Kidney tubule cell (primary cell): ENCODE results near the gene OR2T29.
"Not testable (repeated sequence)": the region's sequence is repeated elsewhere in the genome, so short reads cannot be mapped to it uniquely, and the experiment has no call there.

Source experiments
- DNase-seq: peaks from one replicate; pipeline ENCODE4 v3.0.0-alpha.2; 2018; ENCODE audit warnings: low spot score

Gene OR2T29, protein sequence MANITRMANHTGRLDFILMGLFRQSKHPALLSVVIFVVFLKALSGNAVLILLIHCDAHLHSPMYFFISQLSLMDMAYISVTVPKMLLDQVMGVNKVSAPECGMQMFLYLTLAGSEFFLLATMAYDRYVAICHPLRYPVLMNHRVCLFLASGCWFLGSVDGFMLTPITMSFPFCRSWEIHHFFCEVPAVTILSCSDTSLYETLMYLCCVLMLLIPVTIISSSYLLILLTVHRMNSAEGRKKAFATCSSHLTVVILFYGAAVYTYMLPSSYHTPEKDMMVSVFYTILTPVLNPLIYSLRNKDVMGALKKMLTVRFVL

DNA sequence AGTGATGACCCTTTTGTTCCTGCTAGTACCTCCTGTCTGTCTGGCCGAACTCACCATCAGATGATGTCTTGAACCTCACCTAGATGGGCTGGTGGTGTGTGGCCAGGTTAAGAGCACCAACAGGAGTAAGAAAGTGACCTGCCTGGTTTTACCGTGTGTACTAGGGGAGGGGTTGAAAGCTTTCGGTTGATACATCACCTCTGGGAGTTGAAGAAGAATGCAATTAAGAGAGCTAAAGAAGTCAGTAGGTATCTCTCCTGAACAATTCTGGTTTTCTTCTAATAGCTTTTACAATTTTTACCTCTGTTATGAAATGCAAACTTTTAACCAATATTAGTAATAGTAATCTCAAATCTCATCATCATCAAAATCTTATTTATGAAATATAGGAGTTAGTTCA, at the start of gene OR2T29:
Gene OR2T29 (minus strand): TSS at position 101 of the 400 bp plus-strand sequence. CDS start 3,281 bp downstream, outside the sequence.
- not testable (repeated sequence) for DNase-seq

DNA sequence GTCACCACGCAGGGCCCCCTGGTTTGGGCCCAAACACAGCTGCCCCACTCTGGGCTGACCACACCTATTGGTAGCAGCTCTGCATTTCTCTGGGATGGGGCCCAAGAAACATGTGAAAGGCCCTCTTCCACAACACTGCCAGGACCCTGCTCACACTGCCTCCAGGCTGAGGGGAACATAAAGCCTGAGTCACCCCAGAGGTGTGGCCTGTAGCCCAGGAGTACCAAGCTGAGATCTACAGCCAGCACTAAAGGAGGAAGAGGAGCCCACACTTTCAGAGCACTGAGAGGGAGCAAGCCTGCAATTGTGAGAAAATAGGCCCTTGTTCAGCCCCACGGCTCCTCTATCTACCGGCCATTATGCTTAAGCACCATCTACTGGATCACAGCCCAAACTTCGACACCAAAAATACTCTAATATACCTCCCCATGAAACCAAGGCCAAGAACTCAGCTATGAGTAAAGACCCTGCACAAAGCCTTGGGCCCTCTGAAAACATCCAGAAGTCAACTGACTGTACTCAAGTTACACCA, 49.4 kb upstream of the OR2T29 start:
- DNase-seq: peak; percentile 31

DNA sequence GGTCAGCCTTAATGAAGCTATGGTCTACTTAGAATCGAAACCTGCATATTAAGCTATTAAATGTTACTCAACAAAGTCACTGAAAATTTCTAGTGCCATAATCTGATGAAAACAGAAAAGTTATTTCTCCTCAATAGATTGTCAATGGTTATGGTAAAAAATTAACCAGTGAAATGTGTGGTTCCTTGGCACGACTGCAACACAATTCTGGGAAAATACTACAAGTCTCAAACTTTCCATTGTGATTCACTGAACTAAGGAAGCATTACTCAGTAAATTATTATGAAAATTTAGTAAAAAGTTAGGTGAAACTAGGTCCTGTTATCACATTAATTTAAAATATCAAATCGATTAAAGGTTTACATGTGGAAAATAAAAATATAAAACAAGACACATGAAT, 47.7 kb upstream of the OR2T29 start:
- DNase-seq: peak; percentile 13

DNA sequence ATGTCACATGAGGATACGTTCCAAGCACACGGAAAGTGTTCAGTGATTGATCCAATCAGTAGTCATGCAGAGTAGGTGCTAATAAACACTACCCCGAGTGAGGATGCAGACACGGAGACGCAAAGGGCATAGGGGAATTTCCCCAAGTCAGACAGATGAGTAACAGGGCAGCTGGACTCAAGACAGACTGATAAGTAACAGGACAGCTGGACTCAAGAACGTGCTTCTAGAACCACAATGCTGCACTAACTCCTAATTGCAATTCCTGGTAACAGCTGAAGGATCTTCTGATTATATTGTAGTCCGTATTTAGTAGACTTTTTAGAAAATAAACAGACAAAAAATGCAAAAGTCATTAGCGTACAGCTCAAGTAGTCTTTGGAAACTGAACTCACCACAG, 36.8 kb upstream of the OR2T29 start:
- DNase-seq: peak; percentile 28

DNA sequence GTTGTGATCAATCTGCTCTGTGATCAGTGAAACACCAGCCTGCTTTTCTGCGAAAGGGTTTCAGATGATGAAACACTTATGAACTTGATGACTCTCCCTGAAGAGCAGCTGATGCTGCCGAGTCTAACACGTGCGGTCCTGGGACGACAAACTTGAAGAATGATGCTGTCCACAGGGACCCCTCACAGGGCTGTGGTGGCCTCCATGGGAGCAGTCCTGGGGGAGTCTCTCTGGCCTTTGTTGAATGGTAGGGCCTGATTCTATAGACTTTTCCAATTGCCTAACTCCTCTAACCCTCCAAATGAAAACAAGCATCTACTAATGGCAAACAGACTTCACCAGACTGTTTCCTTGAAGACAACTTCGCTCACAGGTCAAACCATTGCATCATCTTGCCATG, 35.0 kb upstream of the OR2T29 start, which contains the start of gene OR2T10:
Gene OR2T10 (minus strand): TSS at position 112 of the 400 bp plus-strand sequence. CDS start 3,932 bp downstream, outside the sequence.
- no peak for DNase-seq

DNA sequence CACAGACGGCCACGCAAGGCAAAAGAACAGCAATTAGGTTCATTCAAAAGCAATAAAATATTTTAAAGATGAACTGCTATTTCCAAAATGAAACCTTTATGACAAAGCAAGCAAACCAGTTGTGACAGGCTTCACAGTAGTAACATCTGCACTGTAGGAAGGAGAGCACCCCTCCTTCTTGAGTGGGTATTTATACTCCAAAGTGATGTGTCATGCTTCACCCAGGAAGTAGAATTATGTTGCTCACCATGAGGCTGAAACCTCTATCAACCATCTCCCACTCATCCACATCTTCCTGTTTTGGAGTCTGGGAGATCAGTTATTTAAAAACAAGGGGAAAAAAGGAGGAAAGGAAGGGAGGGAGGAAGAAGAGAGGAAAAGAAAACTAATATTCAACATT, 34.0 kb upstream of the OR2T29 start:
- DNase-seq: peak; percentile 54

DNA sequence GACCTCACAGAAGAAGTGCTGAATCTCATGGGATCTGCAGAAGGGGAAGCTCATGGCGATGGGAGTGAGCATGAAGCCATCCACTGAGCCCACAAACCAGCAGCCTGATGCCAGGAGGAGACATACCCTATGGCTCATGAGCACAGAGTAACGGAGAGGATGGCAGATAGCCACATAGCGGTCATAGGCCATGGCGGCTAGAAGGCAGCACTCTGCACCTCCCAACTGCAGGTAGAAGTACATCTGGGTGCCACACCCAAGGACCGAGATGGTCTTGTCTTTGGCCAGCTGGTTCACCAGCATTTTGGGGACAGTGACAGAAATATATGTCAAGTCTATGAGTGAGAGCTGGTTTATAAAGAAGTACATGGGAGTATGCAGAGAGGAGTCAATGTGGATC, 30.7 kb upstream of the OR2T29 start:
- no peak for DNase-seq

DNA sequence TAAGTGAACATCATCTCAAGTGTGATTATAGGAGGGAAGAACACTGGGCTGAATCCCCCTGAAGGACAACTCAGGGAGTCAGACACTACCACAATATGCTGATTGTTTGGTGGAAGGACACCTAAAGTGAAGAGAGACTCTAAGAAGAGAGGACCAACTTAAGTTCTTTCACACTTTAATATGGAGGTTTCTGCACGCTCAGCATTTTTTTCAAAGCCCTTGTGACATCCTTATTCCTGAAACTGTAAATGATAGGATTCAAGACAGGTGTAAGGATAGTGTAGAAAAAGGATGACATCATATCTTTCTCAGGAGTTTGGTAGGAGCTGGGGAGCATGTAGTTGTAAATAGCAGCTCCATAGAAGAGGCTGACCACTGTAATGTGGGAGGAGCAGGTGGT, 30.1 kb upstream of the OR2T29 start:
- DNase-seq: no peak

DNA sequence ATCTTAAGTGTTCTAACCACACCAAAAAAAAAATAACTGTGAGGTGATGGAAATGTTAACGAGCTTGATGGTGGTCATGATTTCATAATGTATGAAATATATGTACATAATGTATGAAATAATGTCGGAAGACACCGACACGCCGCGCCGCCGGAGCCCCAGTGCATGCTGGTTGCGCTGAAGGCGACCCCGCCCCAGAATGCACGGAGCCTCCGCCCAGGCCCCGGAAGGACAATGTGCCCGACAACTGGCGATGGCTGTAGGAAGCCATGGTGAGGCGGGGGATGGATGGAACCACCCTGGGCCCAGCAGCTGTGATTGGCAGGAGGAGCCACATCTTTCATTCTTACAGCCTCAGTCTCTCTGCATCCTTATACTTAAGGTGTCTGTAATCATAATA, 27.5 kb upstream of the OR2T29 start:
- no peak for DNase-seq

DNA sequence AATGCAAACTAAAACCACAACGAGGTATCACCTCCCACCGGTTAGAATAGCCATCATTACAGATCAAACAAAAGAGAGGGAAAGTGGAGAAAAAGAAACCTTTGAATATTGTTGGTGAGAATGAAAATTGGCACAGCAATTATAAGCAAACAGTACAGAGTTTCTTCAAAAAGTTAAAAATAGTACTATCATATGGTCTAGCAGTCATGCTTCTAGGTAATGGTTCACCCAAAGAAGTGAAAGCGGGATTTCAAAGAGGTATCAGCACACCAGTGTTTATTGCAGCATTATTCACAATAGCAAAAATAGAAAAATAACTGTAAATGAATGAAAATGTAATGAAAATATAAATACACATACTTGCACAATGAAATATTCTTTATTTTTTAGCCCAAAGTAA, 26.8 kb upstream of the OR2T29 start:
- no peak for DNase-seq

DNA sequence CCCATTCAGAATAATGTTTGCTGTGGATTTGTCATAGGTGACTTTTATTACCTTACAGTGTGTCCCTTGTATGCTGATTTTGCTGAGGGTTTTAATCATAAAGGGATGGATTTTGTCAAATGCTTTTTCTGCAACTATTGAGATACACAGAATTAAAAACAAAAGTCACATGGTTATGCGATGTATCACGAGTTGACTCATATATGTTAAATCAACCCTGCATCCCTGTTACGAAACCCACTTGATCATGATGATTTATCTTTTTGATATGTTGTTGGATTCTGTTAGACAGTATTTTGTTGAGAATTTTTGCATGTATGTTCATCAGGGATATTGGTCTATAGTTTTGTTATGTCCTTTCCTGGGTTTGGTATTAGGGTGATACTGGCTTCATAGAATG, 22.7 kb upstream of the OR2T29 start:
- peak; percentile 11 for DNase-seq

DNA sequence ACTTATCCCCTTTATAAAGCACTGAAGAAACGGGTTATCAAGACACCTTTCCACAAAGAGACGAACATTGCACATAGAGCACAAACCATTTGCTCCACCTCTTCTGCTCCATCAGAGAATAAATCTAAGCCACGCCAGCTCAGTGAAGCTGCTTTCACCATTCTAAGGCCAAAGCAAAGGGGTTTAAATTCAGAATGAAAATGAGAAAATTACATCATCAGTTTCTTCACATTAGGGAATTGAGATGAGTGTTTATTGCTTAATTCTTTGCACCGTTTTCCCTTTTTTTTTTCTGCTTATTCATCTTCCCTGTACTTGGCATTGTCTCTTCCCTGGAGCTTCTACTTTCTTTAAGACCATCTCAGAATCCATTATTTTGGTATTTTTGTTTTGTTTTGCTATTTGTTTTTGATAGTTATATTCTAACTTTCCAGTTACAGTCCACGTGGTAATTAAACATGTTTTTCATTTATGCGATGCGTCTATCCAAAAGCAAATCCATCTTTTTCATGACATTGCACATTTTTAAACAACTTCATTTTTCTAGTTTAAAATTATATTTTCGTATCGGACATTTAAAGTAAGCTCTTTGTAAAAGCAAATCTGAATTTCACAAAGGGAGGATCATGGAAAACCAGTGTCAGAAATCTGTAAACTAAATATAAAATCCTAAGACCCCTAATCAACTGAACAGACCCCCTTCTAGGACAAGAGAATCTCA, 13.8 kb upstream of the OR2T29 start:
- no peak for DNase-seq

DNA sequence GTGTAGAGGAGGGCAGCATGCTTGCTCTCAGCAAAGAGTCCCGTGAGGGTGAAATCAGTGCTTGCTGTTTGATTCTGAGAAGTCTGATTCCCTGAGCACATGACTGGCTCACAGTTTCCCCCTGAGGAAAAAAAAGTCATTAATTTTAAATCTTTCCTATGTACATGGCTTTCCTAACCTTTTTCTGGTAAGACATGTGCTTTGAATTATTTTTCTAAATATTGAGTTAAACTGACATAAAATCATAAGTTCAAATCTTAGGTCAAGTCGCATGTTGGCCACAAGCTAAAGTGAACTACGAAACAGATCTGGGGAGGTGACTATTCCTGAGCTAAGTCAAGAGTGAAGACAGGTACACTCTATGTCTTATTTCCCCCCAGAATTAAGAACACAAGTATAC, 12.1 kb upstream of the OR2T29 start, which contains the start of gene OR2T34:
Gene OR2T34 (minus strand): TSS at position 101 of the 400 bp plus-strand sequence. CDS start 0 bp downstream, at position 101.
- DNase-seq: not testable (repeated sequence)

DNA sequence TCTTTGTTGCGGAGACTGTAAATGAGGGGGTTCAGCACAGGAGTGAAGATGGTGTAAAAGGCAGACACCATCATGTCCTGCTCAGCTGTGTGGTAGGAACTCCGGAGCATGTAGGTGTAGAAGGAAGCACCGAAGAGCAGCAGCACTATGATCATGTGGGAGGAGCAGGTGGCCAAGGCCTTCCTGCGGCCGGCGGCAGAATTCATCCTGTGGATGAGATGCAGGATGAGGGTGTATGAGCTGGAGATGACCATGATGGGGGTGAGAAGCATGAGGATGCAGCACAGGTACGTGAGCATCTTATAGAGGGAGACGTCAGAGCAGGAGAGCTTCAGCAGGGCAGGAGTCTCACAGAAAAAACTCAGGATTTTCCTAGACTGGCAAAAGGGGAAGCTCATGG, 11.3 kb upstream of the OR2T29 start:
- DNase-seq: not testable (repeated sequence)

DNA sequence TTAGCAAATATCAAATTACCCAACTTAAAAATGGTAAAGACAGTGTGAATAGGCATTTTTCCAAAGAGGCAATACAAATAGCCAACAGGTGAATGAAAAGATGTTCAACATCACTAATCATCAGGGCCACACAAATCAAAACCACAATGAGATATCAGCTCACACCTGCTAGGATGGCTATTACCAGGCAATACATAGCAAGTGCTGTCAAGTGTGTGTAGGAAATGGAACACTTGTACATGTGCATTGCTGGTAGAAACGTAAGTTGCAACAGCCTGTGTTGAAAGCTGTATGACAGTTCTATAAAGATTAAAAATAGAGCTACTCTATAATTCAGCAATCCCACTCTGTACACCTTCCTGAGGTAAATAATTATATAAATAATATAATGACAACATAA, 9.5 kb upstream of the OR2T29 start:
- DNase-seq: not testable (repeated sequence)

DNA sequence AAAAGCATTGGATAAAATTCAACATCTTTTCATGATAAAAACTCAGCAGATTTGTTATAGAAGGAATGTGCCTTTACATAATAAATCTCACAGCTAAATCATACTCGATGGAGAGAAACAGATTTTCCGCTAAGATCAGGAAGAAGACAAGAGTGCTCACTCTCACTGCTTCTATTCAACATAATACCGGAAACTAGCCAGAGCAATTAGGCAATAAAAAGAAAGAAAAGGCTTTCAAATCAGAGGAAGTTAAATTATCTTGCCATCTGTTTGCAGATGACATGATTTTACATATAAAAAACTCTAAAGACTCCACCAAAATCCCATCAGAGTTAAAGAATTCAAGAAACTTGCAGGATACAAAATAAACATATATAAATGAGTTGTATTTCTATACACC, 8.2 kb upstream of the OR2T29 start:
- not testable (repeated sequence) for DNase-seq

DNA sequence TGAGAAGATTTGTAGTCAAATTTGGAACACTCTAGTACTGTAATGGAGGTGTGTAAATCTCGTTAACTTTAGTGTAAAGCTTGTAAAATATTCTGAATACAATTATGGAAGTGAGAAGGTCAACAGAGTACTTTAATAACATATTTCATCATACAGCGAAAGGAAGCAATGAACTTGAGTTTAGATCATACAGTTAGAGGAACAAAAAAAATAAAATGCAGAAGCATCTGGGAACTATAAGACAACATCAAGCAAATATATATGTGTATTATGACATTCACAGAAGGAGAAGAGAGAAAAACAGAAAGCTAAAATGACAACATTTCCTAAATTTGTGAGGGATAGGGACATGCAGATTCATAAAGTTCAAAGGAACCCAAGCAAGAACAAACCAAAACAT, 6.5 kb upstream of the OR2T29 start:
- DNase-seq: not testable (repeated sequence)

DNA sequence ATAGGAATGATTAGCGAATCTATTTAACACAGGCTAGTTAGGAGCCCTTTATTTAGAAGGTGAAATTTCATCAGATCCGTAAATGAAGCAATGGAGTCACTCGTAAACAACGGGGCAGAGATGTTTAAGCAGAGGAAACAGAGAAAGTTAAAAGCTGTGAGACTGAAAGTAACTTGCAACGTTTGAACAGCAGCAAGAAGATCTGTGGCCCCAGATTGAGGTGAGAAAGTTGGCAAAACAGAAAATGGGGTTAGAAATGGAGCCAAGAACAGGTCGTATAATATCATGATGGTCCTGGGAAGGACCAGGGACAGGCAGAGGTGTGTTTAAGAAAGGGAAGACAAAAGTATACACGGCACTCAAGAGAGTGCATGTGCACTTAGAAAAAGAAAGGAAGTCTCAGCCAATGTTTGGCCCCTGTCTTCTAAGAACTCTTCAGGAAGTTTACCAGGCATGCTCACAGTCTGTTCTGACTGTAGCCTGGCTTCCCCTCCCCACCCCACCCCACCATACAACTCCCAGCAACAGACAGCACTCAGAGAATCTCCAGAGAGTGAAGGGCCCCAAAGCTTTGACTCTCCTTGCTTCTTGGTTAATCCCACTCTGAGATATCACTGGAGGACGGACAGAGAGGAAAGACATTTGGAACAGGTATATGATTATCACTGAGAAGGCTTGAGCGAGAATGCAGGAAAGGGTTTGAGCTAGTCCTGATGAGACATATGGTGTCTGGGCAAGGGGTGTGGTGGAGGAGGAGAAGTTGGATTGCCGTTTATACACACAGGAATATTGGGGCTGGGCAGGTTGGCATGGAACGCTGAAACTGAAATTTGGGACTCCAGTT, 3.2 kb upstream of the OR2T29 start:
- DNase-seq: not testable (repeated sequence)

DNA sequence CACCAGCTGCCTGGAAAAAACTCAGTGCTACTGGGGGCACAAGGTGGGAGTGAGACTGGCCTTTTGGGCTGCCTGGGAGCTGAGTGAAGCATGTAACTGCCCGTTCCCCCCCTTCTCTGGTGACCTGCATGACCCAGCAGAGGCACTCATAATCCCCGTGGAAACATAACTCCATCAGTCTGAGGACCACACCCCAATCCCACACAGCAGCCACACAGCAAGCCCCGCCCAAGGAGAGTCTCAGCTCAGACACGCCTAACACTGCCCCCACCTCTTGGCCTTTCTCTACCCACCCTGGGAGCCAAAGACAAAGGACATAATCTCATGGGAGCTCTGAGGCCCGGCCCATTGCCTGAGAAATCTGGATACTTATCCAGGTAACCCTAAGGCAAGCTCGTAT, 11.5 kb downstream of the OR2T29 start:
- DNase-seq: not testable (repeated sequence)

DNA sequence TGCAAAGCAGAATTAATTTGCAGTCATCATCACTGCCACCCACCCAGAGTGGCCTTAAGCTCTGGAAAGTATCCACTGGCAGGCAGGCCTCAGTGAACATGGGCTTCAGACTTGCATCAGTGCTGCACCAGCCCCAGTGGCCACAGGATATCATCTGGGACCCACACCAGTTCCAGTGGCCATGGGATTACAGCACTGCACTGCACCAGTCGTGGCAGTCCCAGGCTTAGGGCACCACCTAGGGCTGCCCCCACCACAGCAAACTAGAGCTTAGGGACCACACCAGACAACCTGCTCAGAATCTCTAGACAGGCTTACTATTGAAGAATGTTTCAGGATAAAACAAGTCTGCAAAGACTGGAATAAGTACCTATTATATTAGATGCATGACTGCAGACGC, 15.2 kb downstream of the OR2T29 start:
- not testable (repeated sequence) for DNase-seq

DNA sequence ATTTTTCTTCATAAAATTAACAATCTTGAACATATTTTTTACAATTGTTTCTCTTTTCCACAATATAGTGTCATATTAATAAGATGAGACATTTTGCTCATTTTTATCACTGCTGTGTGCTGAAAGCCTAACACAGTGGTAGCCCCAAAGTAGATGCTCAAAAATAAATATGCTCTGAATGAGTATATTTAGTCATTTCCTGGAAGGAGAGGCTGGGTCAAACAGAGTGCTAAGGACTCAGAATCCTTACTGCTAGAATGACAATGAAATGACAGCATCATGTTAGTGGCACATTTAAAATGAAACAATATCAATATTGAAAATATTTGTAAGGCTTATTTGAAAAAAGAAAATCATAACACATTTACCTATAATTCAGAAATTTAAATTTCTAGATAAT, 25.1 kb downstream of the OR2T29 start:
- not testable (repeated sequence) for DNase-seq

DNA sequence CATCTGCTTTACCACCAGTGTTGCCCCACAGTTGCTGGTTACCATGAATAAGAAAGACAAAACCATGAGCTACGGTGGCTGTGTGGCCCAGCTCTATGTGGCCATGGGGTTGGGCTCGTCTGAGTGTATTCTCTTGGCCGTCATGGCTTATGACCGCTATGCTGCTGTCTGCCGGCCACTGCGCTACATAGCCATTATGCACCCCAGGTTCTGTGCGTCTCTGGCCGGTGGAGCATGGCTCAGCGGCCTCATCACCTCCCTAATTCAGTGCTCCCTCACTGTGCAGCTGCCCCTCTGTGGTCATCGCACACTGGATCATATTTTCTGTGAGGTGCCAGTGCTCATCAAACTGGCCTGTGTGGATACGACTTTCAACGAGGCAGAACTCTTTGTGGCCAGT, 40.7 kb downstream of the OR2T29 start:
- no peak for DNase-seq
